Measurements from ENCODE around the gene LHPP.

Gene LHPP

DNA sequence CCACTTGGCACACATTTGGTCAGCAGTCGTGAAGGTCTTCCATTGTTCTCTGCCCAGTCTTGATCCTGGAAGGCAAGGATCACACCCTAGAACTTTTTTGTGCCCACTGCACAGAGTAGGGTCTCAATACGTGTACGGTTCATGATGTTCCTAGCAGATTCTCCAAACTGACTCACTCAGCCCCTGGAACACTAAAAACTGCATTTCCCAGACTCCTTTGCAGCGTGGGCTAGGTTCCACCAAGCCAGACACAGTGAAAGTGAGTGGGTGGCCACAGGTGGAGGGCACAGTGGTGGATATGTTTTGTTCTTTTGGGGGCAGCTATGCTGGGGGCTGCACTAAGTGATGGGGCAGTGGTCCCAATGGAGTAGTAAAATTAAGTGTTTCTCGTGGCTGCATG, 1.5 kb upstream of the LHPP start:
- Histone ChIP-seq H3K36me3 (ENCODE audit: control insufficient read depth in 2 of 2, insufficient read depth in 1 of 2, low read length in 2 of 2) (no peaks in the 10 kb centered on the region; a peak in 1 of 3 replicates), H3K4me1 (ENCODE audit: control insufficient read depth, insufficient read depth, low read length) (no peaks in the 10 kb centered on the region), H3K4me3 (ENCODE audit: low read depth, low read length) (no peak overlapping the region), H3K27ac (ENCODE audit: extremely low read depth, low read depth, low read length) (no peak overlapping the region), H3K9me3 (ENCODE audit: control insufficient read depth, insufficient read depth, low read depth, low read length) (no peaks in the 10 kb centered on the region)
- TF ChIP-seq ZFHX2 (tag by site-specific recombination; conservative IDR thresholded peaks at IDR 0.05) (0 out of 2 replicates have a peak, but pooled peaks have one; percentile 21), ZNF394 (tag by site-specific recombination; IDR thresholded peaks at IDR 0.05; ENCODE audit: borderline replicate concordance) (no peak)
- CTCF ChIA-PET = no interaction called here
- POLR2A ChIA-PET = interaction anchor here (1.1 to 2.1 kb wide), 2 partner anchors 10 to 41 kb away, joined by 3 to 6 read pairs; partner anchors contain the start of genes NKX1-2 and OAT

DNA sequence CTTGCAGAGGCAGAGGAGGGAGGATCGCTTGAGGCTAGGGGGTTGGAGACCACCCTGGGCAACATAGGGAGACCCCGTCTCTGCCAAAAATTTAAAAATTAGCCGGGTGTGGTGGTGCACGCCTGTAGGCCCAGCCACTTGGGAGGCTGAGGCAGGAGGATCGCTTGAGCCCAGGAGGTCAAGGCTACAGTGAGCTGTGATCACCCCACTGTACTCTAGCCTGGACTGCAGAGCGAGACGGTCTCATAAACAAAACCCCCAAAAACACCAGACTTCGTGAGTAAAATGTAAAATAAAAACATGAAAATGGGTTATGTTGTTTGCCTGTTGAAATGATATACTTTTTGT, 699 bp downstream of the LHPP start:
- no peaks in the 10 kb centered on the region for H3K4me1 ChIP-seq (ENCODE audit: control insufficient read depth, insufficient read depth, low read length)
- H3K9me3 ChIP-seq (ENCODE audit: control insufficient read depth, insufficient read depth, low read depth, low read length) = no peaks in the 10 kb centered on the region
- no peak overlapping the region for H3K27ac ChIP-seq (ENCODE audit: extremely low read depth, low read depth, low read length)
- ChIA-PET CTCF (interaction anchor here (0.6 kb wide), 1 partner anchor 452 kb away, joined by 3 read pairs; no protein-coding TSS in a partner anchor), POLR2A (interaction anchor here (0.6 to 2.0 kb wide), 5 partner anchors 12 to 60 kb away, joined by 3 to 17 read pairs (median 3); partner anchors contain the start of gene OAT)
- TF ChIP-seq ZNF19 (tag by site-specific recombination; IDR thresholded peaks at IDR 0.05; ENCODE audit: low read depth) = no peak
- TF ChIP-seq ZNF548 (tag by site-specific recombination; IDR thresholded peaks at IDR 0.05) = no peak
- no peak for TF ChIP-seq ZNF76 (tag by site-specific recombination; IDR thresholded peaks at IDR 0.05; ENCODE audit: borderline replicate concordance, low read depth)
- TF ChIP-seq ZNF48 (tag by site-specific recombination; IDR thresholded peaks at IDR 0.05) = no peak
- TF ChIP-seq, protein P1, sequence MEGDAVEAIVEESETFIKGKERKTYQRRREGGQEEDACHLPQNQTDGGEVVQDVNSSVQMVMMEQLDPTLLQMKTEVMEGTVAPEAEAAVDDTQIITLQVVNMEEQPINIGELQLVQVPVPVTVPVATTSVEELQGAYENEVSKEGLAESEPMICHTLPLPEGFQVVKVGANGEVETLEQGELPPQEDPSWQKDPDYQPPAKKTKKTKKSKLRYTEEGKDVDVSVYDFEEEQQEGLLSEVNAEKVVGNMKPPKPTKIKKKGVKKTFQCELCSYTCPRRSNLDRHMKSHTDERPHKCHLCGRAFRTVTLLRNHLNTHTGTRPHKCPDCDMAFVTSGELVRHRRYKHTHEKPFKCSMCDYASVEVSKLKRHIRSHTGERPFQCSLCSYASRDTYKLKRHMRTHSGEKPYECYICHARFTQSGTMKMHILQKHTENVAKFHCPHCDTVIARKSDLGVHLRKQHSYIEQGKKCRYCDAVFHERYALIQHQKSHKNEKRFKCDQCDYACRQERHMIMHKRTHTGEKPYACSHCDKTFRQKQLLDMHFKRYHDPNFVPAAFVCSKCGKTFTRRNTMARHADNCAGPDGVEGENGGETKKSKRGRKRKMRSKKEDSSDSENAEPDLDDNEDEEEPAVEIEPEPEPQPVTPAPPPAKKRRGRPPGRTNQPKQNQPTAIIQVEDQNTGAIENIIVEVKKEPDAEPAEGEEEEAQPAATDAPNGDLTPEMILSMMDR (tag by site-specific recombination; IDR thresholded peaks at IDR 0.05) = no peak
- no peak for TF ChIP-seq ZNF501 (tag by site-specific recombination; IDR thresholded peaks at IDR 0.05)
- TF ChIP-seq, protein P2, sequence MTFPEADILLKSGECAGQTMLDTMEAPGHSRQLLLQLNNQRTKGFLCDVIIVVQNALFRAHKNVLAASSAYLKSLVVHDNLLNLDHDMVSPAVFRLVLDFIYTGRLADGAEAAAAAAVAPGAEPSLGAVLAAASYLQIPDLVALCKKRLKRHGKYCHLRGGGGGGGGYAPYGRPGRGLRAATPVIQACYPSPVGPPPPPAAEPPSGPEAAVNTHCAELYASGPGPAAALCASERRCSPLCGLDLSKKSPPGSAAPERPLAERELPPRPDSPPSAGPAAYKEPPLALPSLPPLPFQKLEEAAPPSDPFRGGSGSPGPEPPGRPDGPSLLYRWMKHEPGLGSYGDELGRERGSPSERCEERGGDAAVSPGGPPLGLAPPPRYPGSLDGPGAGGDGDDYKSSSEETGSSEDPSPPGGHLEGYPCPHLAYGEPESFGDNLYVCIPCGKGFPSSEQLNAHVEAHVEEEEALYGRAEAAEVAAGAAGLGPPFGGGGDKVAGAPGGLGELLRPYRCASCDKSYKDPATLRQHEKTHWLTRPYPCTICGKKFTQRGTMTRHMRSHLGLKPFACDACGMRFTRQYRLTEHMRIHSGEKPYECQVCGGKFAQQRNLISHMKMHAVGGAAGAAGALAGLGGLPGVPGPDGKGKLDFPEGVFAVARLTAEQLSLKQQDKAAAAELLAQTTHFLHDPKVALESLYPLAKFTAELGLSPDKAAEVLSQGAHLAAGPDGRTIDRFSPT (tag by site-specific recombination; IDR thresholded peaks at IDR 0.05) = no peak
- no peak for TF ChIP-seq ZNF621 (tag by site-specific recombination; IDR thresholded peaks at IDR 0.05)
- TF ChIP-seq ZNF2 (tag by site-specific recombination; IDR thresholded peaks at IDR 0.05) = no peak
- TF ChIP-seq ZNF660 (tag by site-specific recombination; IDR thresholded peaks at IDR 0.05) = no peak
- no peak for TF ChIP-seq MZF1 (tag by site-specific recombination; IDR thresholded peaks at IDR 0.05; ENCODE audit: borderline replicate concordance)
- no peak for TF ChIP-seq ZNF221 (tag by site-specific recombination; IDR thresholded peaks at IDR 0.05; ENCODE audit: borderline replicate concordance)
- TF ChIP-seq ZNF121 (tag by site-specific recombination; IDR thresholded peaks at IDR 0.05) = no peak
- TF ChIP-seq ZNF114 (tag by site-specific recombination; IDR thresholded peaks at IDR 0.05) = no peak
- H3K4me3 ChIP-seq (ENCODE audit: low read depth, low read length) = peak overlapping the region; percentile 78
- no peaks in the 10 kb centered on the region; a peak in 1 of 3 replicates for H3K36me3 ChIP-seq (ENCODE audit: control insufficient read depth in 2 of 2, insufficient read depth in 1 of 2, low read length in 2 of 2)

DNA sequence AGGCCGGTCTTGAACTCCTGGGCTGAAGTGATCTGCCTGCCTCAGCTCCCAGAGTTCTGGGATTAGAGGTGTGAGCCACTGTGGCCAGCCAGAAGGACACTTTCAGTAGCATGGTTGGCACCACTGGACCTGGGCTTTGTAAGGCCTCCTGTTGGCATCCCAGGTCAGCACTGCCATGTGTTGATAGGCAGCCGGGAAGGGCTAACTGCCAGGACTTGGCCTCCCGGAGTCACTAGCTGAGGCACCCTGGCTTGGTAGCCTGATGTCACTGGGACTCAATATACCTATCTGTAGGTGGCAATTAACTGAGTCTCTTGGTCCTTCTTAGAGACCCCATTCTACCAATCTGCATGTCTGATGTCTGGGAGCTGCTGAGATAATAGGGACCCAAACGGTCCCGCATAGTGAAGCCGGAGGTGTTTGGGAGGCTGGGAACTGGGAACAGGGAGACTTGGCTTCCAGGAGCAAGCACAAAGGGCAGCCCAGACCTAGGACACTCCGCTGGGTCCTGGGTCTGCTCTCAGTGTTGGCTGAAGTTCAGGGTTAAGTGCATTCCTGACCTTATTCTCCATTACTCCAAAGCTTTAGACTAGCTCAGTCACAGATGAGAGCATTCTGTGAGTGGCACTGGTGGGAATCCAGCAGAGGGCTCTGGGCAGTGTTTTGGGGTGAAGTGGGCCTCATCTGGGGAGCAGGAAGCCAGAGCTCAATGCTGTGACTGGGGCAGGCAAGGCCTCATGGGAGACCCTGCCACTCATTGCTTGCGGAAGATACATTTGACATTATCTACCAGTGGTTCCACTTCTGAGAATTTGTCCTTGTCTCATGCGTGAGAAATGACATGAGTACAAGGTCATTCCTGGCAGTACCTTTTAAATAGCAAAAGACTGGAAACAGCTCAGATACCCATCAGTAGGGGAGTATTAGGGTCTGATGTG, 2.7 kb downstream of the LHPP start:
- ChIA-PET CTCF (interaction anchor here (1.1 kb wide), 1 partner anchor 61 kb away, joined by 4 read pairs; no protein-coding TSS in a partner anchor), POLR2A (interaction anchor here (2.7 kb wide), 1 partner anchor 46 kb away, joined by 11 read pairs; the partner anchor contains the start of gene OAT)
- TF ChIP-seq ZNF501 (tag by site-specific recombination; IDR thresholded peaks at IDR 0.05) (no peak), ZNF76 (tag by site-specific recombination; IDR thresholded peaks at IDR 0.05; ENCODE audit: borderline replicate concordance, low read depth) (no peak), ZNF677 (tag by site-specific recombination; IDR thresholded peaks at IDR 0.05) (no peak), ZNF169 (tag by site-specific recombination; IDR thresholded peaks at IDR 0.05) (no peak), FEZF1 (tag by site-specific recombination; IDR thresholded peaks at IDR 0.05) (no peak), ZNF335 (tag by site-specific recombination; conservative IDR thresholded peaks at IDR 0.05) (no peak), TRIM28 (IDR thresholded peaks at IDR 0.05; ENCODE audit: borderline replicate concordance, low read length) (no peak)
- TF ChIP-seq, protein P3, sequence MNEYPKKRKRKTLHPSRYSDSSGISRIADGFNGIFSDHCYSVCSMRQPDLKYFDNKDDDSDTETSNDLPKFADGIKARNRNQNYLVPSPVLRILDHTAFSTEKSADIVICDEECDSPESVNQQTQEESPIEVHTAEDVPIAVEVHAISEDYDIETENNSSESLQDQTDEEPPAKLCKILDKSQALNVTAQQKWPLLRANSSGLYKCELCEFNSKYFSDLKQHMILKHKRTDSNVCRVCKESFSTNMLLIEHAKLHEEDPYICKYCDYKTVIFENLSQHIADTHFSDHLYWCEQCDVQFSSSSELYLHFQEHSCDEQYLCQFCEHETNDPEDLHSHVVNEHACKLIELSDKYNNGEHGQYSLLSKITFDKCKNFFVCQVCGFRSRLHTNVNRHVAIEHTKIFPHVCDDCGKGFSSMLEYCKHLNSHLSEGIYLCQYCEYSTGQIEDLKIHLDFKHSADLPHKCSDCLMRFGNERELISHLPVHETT (tag by site-specific recombination; IDR thresholded peaks at IDR 0.05) = no peak
- H3K36me3 ChIP-seq (ENCODE audit: control insufficient read depth in 2 of 2, insufficient read depth in 1 of 2, low read length in 2 of 2) = no peaks in the 10 kb centered on the region; a peak in 1 of 3 replicates
- H3K4me1 ChIP-seq (ENCODE audit: control insufficient read depth, insufficient read depth, low read length) = no peaks in the 10 kb centered on the region
- H3K4me3 ChIP-seq (ENCODE audit: low read depth, low read length) = no peak overlapping the region
- no peaks in the 10 kb centered on the region for H3K9me3 ChIP-seq (ENCODE audit: control insufficient read depth, insufficient read depth, low read depth, low read length)
- H3K27ac ChIP-seq (ENCODE audit: extremely low read depth, low read depth, low read length) = no peak overlapping the region
